Stimulated activated naive CD8-positive, alpha-beta T cell treated with anti-CD3 and anti-CD28 coated beads, Interleukin-15, Interleukin-2, amounts not matched to agents 100 U/mL and 50 U/mL, for 24 hours (primary cell): ENCODE results near the gene ABL1.
"Not testable (repeated sequence)": the region's sequence is repeated elsewhere in the genome, so short reads cannot be mapped to it uniquely, and the experiment has no call there.

Experiments
- ATAC-seq: fragments of 150-1000 bp; cut with Tn5 transposase; one replicate; pipeline ENCODE4 v1.10.0; 2021
- DNase-seq: peaks from one replicate; pipeline ENCODE4 v3.0.0; 2021

Gene ABL1

GRCh38 chr9:130834371-130835336 lies at the start of gene ABL1:
ABL1 (plus strand) TSS chr9:130835254; CDS start chr9:130835447, 193 bp downstream.
- ATAC-seq = peak; percentile 93
- peak; percentile 77 for DNase-seq

GRCh38 chr9:130785940-130786508 lies 49.0 kb upstream of the ABL1 start:
- DNase-seq (no peak), ATAC-seq (no peak)

DNA sequence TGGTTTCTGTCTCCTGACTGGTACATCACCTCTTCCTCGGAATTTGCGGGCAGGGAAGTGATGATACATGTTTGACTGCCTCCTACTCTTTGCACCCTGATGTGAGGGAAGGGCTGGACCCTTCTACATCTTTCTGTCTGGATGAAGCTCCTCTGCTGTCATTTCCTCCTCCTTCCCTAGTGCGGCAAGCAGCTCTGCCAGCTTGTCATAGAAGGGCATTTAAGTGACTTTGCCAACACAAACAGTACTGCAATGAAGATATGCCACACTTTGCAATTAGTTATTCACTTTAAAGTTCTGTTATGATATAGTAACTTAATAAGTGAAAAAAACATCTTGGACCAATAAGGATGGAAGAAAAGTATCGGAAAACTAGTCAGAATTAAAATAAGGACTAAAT lies 48.5 kb upstream of the ABL1 start:
- ATAC-seq (no peak), DNase-seq (no peak)

GRCh38 chr9:130789747-130790672 lies 45.0 kb upstream of the ABL1 start:
- ATAC-seq (no peak), DNase-seq (no peak)

DNA sequence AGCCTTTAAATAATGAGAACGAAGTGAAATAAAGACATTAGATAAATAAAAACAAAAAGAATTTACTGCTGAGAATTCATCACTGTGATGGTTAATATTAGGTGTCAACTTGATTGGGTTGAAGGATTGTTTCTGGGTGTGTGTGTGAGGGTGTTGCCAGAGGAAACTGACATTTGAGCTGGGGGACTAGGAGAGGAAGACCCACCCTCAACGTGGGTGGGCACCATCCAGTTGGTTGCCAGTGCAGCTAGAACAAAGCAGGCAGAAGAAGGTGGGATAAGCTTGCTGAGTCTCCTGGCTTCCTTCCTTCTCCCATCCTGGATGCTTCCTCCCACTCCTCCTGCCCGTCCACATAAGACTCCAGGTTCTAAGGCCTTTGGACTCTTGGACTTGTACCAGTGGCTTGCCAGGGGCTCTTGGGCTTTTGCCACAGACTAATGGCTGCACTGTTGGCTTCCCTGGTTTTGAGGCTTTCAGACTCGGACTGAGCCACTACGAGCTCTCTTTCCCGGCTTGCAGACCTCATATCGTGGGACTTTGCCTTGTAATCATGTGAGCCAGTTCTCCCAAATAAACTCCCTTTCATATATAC lies 43.7 kb upstream of the ABL1 start:
- DNase-seq = no peak
- ATAC-seq = no peak

DNA sequence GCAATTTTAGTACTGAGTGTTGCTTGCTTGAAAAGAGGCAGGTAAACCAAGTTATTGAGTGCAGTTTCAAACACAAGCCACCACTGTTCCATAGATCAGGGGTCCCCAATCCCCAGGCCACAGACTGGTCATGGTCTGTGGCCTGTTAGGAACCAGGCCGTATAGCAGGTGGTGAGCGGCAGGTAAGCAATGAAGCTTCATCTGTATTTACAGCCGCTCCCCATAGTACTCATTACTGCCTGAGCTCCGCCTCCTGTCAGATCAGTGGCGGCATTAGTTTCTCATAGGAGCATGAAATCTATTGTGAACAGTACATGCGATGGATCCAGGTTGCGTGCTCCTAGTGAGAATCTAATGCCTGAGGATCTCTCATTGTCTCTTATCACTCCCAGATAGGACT lies 41.5 kb upstream of the ABL1 start:
- no peak for DNase-seq
- ATAC-seq = no peak

DNA sequence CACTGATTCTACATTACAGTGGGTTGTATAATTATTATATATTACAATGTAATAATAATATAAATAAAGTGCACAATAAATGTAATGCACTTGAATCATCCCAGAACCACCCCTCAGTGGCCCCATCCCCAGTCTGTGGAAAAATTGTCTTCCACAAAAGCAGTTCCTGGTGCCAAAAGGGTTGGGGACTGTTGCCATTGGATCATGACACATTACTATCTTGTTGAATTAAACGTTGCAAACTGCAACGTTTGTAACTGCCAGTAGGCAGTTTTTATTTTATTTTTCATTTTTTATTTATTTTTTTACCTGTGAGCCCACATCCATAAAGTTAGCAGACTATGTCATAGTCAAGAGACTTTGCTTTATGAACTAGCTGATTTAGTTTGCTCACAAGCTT lies 41.0 kb upstream of the ABL1 start:
- not testable (repeated sequence) for ATAC-seq

GRCh38 chr9:130794423-130794822 lies 40.6 kb upstream of the ABL1 start:
- DNase-seq, ATAC-seq: not testable (repeated sequence)

More for the DNA sequence above, 41.0 kb upstream of the ABL1 start:
- DNase-seq = not testable (repeated sequence)

- DNase-seq (no peak), ATAC-seq (no peak)
Measured at GRCh38 chr9:130794923-130795495, 40.0 kb upstream of the ABL1 start.

GRCh38 chr9:130803116-130803515 lies 31.9 kb upstream of the ABL1 start:
- not testable (repeated sequence) for DNase-seq, ATAC-seq

GRCh38 chr9:130805510-130806326 lies 29.3 kb upstream of the ABL1 start:
- no peak for DNase-seq
- peak; percentile 32 for ATAC-seq

DNA sequence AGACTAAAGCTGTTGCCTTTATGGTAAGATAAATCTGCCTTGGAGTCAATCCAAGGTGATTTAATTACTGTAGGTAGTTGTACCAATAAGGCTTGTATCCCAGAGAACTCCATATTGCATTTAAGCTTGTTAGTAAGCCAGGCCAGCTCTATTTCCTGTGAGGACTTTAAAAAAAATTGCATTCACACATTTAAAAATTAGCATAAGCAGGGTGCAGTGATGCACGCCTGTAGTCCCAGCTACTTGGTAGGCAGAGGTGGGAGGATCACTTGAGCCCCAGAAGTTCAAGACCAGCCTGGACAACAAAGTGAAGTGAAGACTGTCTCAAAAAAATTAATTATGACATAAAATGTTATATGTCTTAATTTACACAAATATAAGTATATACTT lies 28.7 kb upstream of the ABL1 start:
- ATAC-seq = no peak
- DNase-seq = no peak

- DNase-seq = no peak
- ATAC-seq = no peak
Measured at GRCh38 chr9:130810609-130811136, 24.4 kb upstream of the ABL1 start.

- DNase-seq (no peak), ATAC-seq (no peak)
Measured at GRCh38 chr9:130815242-130815808, 19.7 kb upstream of the ABL1 start.

GRCh38 chr9:130817914-130818313 lies 17.1 kb upstream of the ABL1 start:
- DNase-seq (no peak), ATAC-seq (no peak)

DNA sequence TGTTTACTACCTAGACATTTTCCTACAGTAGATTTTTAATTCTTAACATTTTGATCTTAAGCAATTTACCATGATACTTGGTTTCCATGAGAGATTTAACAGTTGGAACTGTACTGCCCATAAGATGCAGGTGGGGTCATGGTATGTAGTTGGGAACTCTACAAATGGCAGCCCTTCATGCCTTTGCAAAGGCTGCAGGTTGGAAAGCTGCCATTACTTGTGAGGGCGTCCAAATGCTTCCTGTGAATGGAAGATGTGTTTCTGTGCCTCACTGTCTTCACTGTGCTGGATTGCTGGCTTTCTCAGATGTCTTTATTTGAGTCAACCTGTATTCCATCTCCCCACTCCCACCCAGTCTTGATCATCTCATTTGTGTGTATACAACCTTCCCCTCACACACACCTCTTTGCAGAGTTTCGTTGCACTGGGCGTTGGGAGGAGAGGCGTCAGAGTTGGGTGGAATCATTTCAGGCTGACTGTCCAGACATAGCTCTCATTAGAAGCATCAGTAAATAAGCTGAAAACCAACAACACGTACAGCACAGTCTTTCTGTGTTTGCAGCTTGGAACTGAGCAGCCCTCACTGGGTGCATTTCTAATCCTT lies 14.8 kb upstream of the ABL1 start:
- no peak for ATAC-seq
- no peak for DNase-seq

DNA sequence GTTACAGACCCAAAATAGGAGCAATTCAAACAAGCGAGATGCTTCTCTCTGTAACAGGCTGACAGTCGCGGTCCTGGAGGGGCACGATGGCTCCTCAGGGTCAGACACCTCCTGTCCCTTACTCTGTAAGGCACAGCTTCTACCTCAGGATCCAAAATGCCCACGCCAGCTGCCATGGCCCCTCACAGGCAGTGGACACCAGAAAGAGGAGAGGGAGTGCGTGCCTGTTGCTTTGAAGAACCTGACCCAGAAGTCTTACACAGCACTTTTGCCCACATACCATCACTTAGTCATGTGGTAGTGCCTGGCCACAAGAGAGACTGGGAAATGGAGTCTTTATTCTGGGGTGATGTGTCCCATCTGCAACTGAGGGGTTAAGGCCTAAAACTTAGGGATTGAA lies 11.6 kb upstream of the ABL1 start:
- DNase-seq (no peak), ATAC-seq (no peak)

- DNase-seq (no peak), ATAC-seq (no peak)
Measured at GRCh38 chr9:130824079-130824478, 11.0 kb upstream of the ABL1 start.

DNA sequence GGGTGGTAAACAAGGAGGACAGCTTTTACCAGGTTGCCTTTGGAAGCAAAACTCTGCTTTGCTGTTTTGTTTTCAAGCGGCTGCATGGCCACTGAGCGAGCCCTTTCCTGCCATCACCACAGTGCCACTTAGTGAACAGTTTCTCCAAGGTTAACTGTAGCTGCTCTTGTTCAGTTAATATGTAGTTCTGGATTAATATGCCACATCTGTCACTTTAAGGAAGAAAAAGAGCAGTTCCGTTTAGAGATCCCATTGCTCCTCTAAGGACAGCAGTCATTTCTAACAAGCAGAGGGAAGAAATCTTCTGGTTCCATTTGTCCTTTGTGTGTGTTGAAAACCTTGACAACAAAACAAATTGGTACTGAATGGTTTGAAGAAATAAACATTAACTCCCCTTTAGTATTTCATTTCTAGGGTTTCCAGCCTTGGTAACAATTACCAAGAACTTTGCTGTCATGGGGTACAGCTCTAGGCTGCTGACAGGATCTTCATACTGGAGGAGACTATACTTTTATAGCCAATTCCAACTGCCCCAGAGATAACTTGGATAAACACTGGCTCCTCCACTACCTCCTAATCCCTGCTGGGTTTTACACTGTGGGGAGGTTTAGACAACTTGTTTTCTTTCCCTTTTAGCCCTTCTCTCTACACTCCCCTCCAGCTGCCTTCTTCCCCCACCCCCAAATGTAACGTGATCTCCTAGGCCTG lies 10.3 kb upstream of the ABL1 start:
- no peak for DNase-seq
- ATAC-seq = no peak
